ENCODE results near the gene NSG1. TPM values are rescaled to one million over a fixed set of nuclear protein-coding genes. Genes with fewer than 3 reads are reported as not detected.

The NSG1 gene
- total RNA-seq, 4 donors from 2014 or later = 0.13 TPM; not detected in 3

GRCh38 chr4:4443821-4444220 is 56.9 kb downstream of the NSG1 start:
- DNase-seq = no peak
- no peaks in the 10 kb centered on the region for H3K4me1 ChIP-seq
- no peak for TF ChIP-seq POLR2A (IDR thresholded peaks at IDR 0.05)
- no peak for TF ChIP-seq CTCF (IDR thresholded peaks at IDR 0.05 in 4 of 5, conservative IDR thresholded peaks at IDR 0.05 in 1 of 5)
- no peaks in the 10 kb centered on the region for H3K9me3 ChIP-seq
- intact Hi-C loops (cut with DNase I; ENCODE audit: low total_unique reads) = no loop called here
- in situ Hi-C loops (cut with MboI; ENCODE audit: low sequenced_read_pairs in 4 of 4) = no loop called here
- no peak overlapping the region for H3K27ac ChIP-seq
- no peak for ATAC-seq
- no peaks in the 10 kb centered on the region for H3K27me3 ChIP-seq
- H3K36me3 ChIP-seq = no peaks in the 10 kb centered on the region
- H3K4me3 ChIP-seq = no peak overlapping the region

- Histone ChIP-seq H3K4me3 (no peak overlapping the region), H3K4me1 (no peaks in the 10 kb centered on the region), H3K36me3 (peaks cover 0 to 8% of the 10 kb centered on the region in 2 donors), H3K9me3 (no peaks in the 10 kb centered on the region), H3K27me3 (no peaks in the 10 kb centered on the region), H3K27ac (no peak overlapping the region)
- in situ Hi-C loops (cut with MboI; ENCODE audit: low sequenced_read_pairs in 4 of 4) (no loop called here), intact Hi-C loops (cut with DNase I; ENCODE audit: low total_unique reads) (no loop called here)
- TF ChIP-seq CTCF (IDR thresholded peaks at IDR 0.05 in 4 of 5, conservative IDR thresholded peaks at IDR 0.05 in 1 of 5) = no peak
- ATAC-seq (no peak), DNase-seq (no peak)
These were observed 59.5 kb downstream of the NSG1 start for GRCh38 chr4:4446434-4446833.

- H3K4me1 ChIP-seq = no peaks in the 10 kb centered on the region
- no peak for DNase-seq
- H3K27ac ChIP-seq = no peak overlapping the region
- H3K9me3 ChIP-seq = no peaks in the 10 kb centered on the region
- ATAC-seq = no peak
- no peaks in the 10 kb centered on the region for H3K27me3 ChIP-seq
- peaks cover 4 to 85% of the 10 kb centered on the region in 2 donors for H3K36me3 ChIP-seq
- intact Hi-C loops (cut with DNase I; ENCODE audit: low total_unique reads) (no loop called here), in situ Hi-C loops (cut with MboI; ENCODE audit: low sequenced_read_pairs in 4 of 4) (no loop called here)
- no peak for TF ChIP-seq CTCF (IDR thresholded peaks at IDR 0.05 in 4 of 5, conservative IDR thresholded peaks at IDR 0.05 in 1 of 5)
- no peak for TF ChIP-seq POLR2A (IDR thresholded peaks at IDR 0.05)
- no peak overlapping the region for H3K4me3 ChIP-seq
These were observed 68.4 kb downstream of the NSG1 start for GRCh38 chr4:4455210-4455865.

GRCh38 chr4:4456351-4456750 is 69.4 kb downstream of the NSG1 start:
- no peaks in the 10 kb centered on the region for H3K4me1 ChIP-seq
- H3K9me3 ChIP-seq = no peaks in the 10 kb centered on the region
- in situ Hi-C loops (cut with MboI; ENCODE audit: low sequenced_read_pairs in 4 of 4) = no loop called here
- ATAC-seq (no peak), DNase-seq (no peak)
- no peaks in the 10 kb centered on the region for H3K27me3 ChIP-seq
- H3K4me3 ChIP-seq = no peak overlapping the region
- TF ChIP-seq CTCF (IDR thresholded peaks at IDR 0.05 in 4 of 5, conservative IDR thresholded peaks at IDR 0.05 in 1 of 5) (no peak), POLR2A (IDR thresholded peaks at IDR 0.05) (no peak)
- H3K36me3 ChIP-seq = peaks cover 4 to 80% of the 10 kb centered on the region in 2 donors
- no peak overlapping the region for H3K27ac ChIP-seq
- intact Hi-C loops (cut with DNase I; ENCODE audit: low total_unique reads) = no loop called here

Data from gastrocnemius medialis (tissue), 4 donors.